Measurements from ENCODE around the gene PTPRU. TPM values are rescaled to one million over a fixed set of nuclear protein-coding genes. Genes with fewer than 3 reads are reported as not detected.
A peak's percentile ranks its signal among the peaks of the same experiment; 100 is the strongest.

Gene PTPRU
- total RNA-seq, 2 donors from 2014 or later: 0.99 to 2.1 TPM

DNA sequence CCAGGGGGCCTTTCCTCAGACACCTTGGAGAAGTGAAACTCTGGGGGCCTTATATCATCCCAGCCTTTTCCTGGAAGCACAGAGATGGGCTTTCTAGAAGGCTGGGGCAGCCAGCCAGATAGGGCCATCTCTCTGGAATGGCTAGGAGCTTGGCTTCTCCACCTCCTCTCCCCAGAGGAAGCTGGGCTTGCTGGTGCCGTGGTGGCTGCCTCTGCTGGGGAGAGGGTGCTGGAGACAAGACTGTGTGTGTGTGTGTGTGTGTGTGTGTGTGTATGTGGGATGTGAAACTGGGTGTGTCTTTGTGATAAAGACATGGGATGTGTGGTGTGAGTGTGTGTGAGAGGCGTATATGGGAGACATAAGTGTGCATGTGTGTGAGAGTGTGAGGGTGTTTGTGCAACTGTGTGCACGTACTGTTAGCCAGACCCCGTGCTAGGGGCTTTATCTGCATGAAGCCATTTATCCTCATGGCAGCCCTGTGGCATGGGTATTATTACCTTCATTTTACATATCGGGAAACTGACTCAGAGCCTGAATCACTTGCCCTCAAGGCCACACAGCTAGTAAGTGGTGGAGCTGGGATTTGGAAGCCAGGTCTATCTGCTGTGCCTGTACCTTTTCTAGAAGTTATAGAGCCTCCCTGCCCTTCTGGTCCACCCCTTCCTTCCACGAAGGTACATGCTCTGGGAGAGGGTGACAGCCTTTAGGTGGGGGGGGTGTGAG lies 44.2 kb downstream of the PTPRU start:
- no peak for ATAC-seq (replicated peaks)
- peaks cover 6% of the 10 kb centered on the region for H3K27me3 Mint-ChIP-seq
- no peak overlapping the region for H3K27ac Mint-ChIP-seq
- H3K9me3 Mint-ChIP-seq: no peaks in the 10 kb centered on the region
- H3K4me3 Mint-ChIP-seq: no peak overlapping the region
- no peaks in the 10 kb centered on the region for H3K36me3 Mint-ChIP-seq (ENCODE audit: low read depth)
- H3K4me1 Mint-ChIP-seq: peaks cover 5% of the 10 kb centered on the region

GRCh38 chr1:29281571-29281970 lies 45.2 kb downstream of the PTPRU start:
- no peak overlapping the region for H3K27ac Mint-ChIP-seq
- no peaks in the 10 kb centered on the region for H3K9me3 Mint-ChIP-seq
- no peaks in the 10 kb centered on the region for H3K36me3 Mint-ChIP-seq (ENCODE audit: low read depth)
- no peak for ATAC-seq (replicated peaks)
- H3K4me1 Mint-ChIP-seq: peaks cover 5% of the 10 kb centered on the region
- H3K27me3 Mint-ChIP-seq: peaks cover 6% of the 10 kb centered on the region
- H3K4me3 Mint-ChIP-seq: no peak overlapping the region

DNA sequence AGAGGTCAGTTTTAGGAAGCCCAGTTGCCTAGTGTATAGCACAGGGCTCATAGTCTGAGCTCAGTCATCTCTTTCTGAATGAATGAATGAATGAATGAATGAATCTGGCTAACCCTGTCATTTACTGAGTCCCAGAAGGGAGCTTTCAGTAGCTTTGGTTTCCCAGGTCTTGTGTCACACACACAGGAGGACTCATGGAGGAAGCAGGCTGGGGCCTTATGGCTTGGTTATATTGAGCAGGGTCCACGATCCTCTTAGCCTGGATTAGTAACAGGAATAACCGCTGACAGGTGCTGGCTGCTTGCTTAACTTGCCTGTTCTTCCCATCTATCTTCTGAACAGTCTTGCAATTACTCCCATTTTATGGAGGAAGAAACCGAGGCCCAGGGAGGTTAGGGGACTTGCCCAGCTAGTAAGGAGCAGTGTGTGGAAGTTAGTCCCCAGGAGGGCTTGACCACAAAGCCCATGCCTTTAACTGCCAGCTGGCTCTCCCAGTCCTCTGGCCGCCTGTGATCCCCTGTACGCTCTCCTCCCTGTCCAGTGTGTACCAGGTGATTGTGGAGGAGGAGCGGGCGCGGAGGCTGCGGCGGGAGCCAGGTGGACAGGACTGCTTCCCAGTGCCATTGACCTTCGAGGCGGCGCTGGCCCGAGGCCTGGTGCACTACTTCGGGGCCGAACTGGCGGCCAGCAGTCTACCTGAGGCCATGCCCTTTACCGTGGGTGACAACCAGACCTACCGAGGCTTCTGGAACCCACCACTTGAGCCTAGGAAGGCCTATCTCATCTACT lies 46.0 kb downstream of the PTPRU start:
- peaks cover 5% of the 10 kb centered on the region for H3K4me1 Mint-ChIP-seq
- H3K36me3 Mint-ChIP-seq (ENCODE audit: low read depth): no peaks in the 10 kb centered on the region
- no peak for ATAC-seq (replicated peaks)
- no peak overlapping the region for H3K27ac Mint-ChIP-seq
- no peaks in the 10 kb centered on the region for H3K9me3 Mint-ChIP-seq
- H3K4me3 Mint-ChIP-seq: no peak overlapping the region
- H3K27me3 Mint-ChIP-seq: peaks cover 3% of the 10 kb centered on the region

GRCh38 chr1:29282924-29283803 lies 46.8 kb downstream of the PTPRU start:
- Mint-ChIP-seq H3K4me1 (peaks cover 5% of the 10 kb centered on the region), H3K36me3 (ENCODE audit: low read depth) (no peaks in the 10 kb centered on the region), H3K27ac (peak overlapping the region; percentile 55), H3K4me3 (peak overlapping the region; percentile 48), H3K27me3 (peaks cover 3% of the 10 kb centered on the region), H3K9me3 (no peaks in the 10 kb centered on the region)
- ATAC-seq (replicated peaks): peak; percentile 62

DNA sequence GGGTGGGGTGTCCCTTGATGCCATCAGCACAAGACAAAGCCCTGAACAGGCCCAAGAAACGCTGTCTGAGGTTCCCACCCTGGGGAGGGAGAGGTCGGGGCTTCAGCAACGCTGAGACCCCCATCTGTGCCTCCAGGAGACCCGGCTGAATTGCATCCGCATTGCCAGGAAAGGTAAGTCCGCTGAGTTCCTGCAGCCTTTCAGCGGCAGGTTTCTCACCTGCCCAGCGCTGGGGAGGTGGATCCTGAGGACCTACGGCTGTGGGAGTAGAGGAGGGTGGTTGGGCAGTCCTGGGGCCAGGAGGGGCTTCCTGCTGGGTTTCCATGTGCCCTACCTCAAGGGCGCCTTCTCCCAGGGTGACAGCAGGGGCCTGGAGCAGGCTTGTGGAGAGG lies 47.5 kb downstream of the PTPRU start:
- Mint-ChIP-seq H3K27ac (peak overlapping the region; percentile 55), H3K4me3 (peak overlapping the region; percentile 48), H3K4me1 (peaks cover 5% of the 10 kb centered on the region), H3K27me3 (peaks cover 3% of the 10 kb centered on the region), H3K9me3 (no peaks in the 10 kb centered on the region), H3K36me3 (ENCODE audit: low read depth) (no peaks in the 10 kb centered on the region)
- ATAC-seq (replicated peaks): no peak

DNA sequence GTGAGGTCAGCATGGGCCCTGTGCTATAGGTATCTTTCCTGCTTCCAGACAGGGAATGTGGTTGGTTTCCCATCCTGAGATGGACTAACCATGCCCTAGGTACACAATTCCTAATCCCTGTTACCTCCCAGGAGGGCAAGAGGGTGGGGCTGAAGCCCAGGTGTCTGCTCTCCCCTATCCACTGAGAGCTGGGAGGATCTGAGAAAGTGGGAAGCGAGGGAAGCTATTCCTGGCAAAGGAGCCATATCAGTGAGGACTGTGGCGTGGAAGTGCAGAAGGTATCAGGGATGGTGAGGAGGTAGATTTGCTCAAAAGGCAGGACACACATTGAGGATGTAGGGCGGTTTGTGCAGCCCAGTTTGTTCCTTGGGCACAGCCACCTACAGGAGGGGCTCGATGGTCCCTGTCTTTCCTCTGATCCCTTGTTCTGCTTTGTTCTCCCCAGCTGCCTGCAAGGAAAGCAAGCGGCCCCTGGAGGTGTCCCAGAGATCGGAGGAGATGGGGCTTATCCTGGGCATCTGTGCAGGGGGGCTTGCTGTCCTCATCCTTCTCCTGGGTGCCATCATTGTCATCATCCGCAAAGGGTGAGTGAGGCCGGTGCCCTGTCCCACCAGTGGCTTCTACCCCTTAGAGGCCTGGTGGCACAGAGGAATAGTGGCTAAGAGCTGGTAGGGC lies 48.1 kb downstream of the PTPRU start:
- Mint-ChIP-seq H3K9me3 (no peaks in the 10 kb centered on the region), H3K27ac (no peak overlapping the region), H3K27me3 (peaks cover 3% of the 10 kb centered on the region), H3K36me3 (ENCODE audit: low read depth) (no peaks in the 10 kb centered on the region), H3K4me3 (no peak overlapping the region), H3K4me1 (peaks cover 5% of the 10 kb centered on the region)
- ATAC-seq (replicated peaks): no peak

DNA sequence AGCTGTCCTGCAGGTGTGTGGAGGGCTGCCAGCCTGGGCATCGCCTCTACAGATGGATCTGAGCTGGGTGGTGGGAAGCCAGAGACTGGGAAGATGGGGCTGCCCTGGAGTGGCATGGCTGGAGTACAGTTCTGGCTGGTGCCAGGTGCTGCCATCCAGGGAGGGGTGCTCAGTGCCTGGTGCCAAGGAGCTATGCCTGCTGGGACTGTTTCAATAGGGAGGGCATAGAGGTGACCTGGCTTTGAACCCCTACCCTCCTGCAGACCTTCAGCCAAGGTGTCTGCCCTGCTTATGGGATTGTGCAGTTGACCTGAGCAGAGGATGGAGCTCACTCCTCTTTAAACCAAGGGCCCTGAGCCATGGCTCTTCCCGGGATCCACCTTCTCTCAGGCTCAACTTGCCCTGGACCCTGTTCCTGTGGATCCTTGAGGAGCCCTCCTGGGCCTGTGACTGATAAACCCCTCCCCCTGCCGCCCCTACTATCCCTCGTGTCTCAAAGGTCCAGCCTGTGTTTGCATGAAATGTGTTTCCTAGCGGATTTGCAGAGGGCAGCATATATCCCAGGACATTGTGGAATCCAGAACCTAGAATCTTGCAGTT lies 48.7 kb downstream of the PTPRU start:
- H3K27ac Mint-ChIP-seq: no peak overlapping the region
- H3K27me3 Mint-ChIP-seq: peaks cover 3% of the 10 kb centered on the region
- no peaks in the 10 kb centered on the region for H3K36me3 Mint-ChIP-seq (ENCODE audit: low read depth)
- no peaks in the 10 kb centered on the region for H3K9me3 Mint-ChIP-seq
- no peak overlapping the region for H3K4me3 Mint-ChIP-seq
- ATAC-seq (replicated peaks): no peak
- H3K4me1 Mint-ChIP-seq: peaks cover 5% of the 10 kb centered on the region

GRCh38 chr1:29285771-29286170 lies 49.4 kb downstream of the PTPRU start:
- Mint-ChIP-seq H3K27ac (peak overlapping the region; percentile 42), H3K36me3 (ENCODE audit: low read depth) (no peaks in the 10 kb centered on the region)

GRCh38 chr1:29286194-29286767 lies 50.0 kb downstream of the PTPRU start:
- no peak for ATAC-seq (replicated peaks)
- Mint-ChIP-seq H3K4me3 (no peak overlapping the region), H3K27ac (peak overlapping the region; percentile 42), H3K36me3 (ENCODE audit: low read depth) (no peaks in the 10 kb centered on the region), H3K9me3 (no peaks in the 10 kb centered on the region), H3K27me3 (no peaks in the 10 kb centered on the region), H3K4me1 (peaks cover 5% of the 10 kb centered on the region)

More at GRCh38 chr1:29285771-29286170, 49.4 kb downstream of the PTPRU start:
- Mint-ChIP-seq H3K4me3 (no peak overlapping the region), H3K4me1 (peaks cover 5% of the 10 kb centered on the region), H3K27me3 (no peaks in the 10 kb centered on the region), H3K9me3 (no peaks in the 10 kb centered on the region)
- ATAC-seq (replicated peaks): no peak

GRCh38 chr1:29289493-29289892 lies 53.2 kb downstream of the PTPRU start:
- Mint-ChIP-seq H3K9me3 (no peaks in the 10 kb centered on the region), H3K4me1 (no peaks in the 10 kb centered on the region), H3K4me3 (no peak overlapping the region), H3K36me3 (ENCODE audit: low read depth) (no peaks in the 10 kb centered on the region), H3K27me3 (no peaks in the 10 kb centered on the region), H3K27ac (no peak overlapping the region)
- ATAC-seq (replicated peaks): no peak

DNA sequence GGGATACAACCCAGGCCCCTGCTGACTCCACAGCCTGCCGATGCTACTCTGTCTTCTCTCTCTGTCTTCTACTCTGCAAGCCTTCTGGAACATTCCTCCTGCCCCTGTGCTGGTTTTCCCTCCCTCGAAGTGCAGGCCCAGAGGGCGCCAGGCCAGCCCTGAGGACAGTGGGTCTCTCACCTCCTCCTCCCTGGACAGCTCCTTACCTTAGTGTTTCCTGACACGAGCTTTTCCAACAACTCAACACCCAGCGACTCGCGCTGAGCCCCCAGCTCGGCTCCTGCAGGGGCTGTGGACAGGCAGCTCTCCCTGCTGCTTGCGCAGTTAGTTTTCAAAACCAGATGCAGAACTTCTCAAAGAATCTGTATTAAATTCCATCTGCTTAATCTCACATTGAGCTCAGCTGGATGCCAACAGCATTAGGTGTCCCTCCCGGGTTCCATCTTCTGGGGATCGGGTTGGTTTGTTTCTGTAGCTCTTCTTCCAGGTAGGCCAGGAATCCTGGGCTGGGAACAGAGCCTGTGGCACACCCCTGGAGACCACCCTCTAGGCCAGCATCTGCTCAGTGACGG lies 54.2 kb downstream of the PTPRU start:
- no peaks in the 10 kb centered on the region for H3K9me3 Mint-ChIP-seq
- no peaks in the 10 kb centered on the region for H3K4me1 Mint-ChIP-seq
- H3K36me3 Mint-ChIP-seq (ENCODE audit: low read depth): no peaks in the 10 kb centered on the region
- no peak overlapping the region for H3K27ac Mint-ChIP-seq
- no peak overlapping the region for H3K4me3 Mint-ChIP-seq
- peaks cover 3% of the 10 kb centered on the region for H3K27me3 Mint-ChIP-seq
- no peak for ATAC-seq (replicated peaks)

- H3K4me3 Mint-ChIP-seq: no peak overlapping the region
- no peaks in the 10 kb centered on the region for H3K36me3 Mint-ChIP-seq (ENCODE audit: low read depth)
- peaks cover 3% of the 10 kb centered on the region for H3K27me3 Mint-ChIP-seq
- ATAC-seq (replicated peaks): no peak
- H3K27ac Mint-ChIP-seq: no peak overlapping the region
- H3K9me3 Mint-ChIP-seq: no peaks in the 10 kb centered on the region
- H3K4me1 Mint-ChIP-seq: no peaks in the 10 kb centered on the region
Observed at GRCh38 chr1:29291756-29292155, 55.4 kb downstream of the PTPRU start.

- Mint-ChIP-seq H3K4me1 (no peaks in the 10 kb centered on the region), H3K4me3 (no peak overlapping the region), H3K27me3 (peaks cover 4% of the 10 kb centered on the region), H3K27ac (no peak overlapping the region), H3K9me3 (no peaks in the 10 kb centered on the region), H3K36me3 (ENCODE audit: low read depth) (no peaks in the 10 kb centered on the region)
- no peak for ATAC-seq (replicated peaks)
Observed at GRCh38 chr1:29292344-29292743, 56.0 kb downstream of the PTPRU start.
